ENCODE results near the gene RPS18. TPM values are rescaled to one million over a fixed set of nuclear protein-coding genes. Genes with fewer than 3 reads are reported as not detected.
A peak's percentile ranks its signal among the peaks of the same experiment; 100 is the strongest.
"Not testable (repeated sequence)": the region's sequence is repeated elsewhere in the genome, so short reads cannot be mapped to it uniquely, and the experiment has no call there.

RPS18 gene
- total RNA-seq, 1 donor from 2014 or later: 3,296 TPM

GRCh38 chr6:33271117-33271467 lies 783 bp upstream of the RPS18 start:
- H3K36me3 ChIP-seq: peaks cover 0 to 58% of the 10 kb centered on the region in 2 donors
- intact Hi-C loops (cut with DNase I): loop anchor here (5.0 kb wide), 1 partner anchor 69 kb away; the partner anchor contains the start of genes HSD17B8, RXRB and SLC39A7

DNA sequence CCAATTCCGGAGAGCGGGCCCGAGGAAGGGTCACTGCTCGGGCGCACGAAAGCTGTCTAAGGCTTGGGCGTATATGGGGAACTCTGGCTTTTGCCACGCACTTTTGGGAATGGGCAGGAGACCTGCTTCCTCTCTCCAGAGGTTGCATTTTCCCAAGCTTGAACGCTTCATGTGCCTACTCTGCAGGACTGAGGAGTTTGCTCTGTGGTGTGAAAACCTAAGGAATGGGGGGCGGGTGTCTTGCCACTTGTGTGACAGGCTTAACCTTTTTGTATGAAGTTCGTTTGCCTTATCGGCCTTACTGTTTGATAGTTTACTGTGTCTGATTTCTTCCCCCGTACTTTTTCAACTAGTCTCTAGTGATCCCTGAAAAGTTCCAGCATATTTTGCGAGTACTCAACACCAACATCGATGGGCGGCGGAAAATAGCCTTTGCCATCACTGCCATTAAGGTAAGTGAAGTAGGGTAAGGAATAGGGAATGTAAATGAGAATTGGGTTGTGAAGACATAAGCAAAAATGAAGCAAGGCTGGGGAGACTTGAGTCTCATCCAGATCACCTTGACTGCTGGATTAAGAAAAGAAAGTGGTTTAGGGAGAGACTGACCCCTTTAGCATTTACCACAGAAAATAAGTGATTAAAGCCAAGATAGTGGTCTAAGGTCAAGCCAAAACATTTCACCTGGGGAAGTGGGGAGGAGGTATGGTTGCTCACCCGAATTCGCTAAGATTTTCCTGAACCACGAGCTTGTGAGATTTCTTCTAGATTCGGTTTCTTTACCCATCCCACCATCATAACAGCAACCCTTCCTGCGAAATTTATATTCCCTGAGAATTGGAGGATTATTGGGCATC lies 627 bp downstream of the RPS18 start:
- peaks cover 61% of the 10 kb centered on the region for H3K4me1 ChIP-seq
- H3K36me3 ChIP-seq: peaks cover 0 to 49% of the 10 kb centered on the region in 2 donors
- TF ChIP-seq POLR2AphosphoS5 (IDR thresholded peaks at IDR 0.05; ENCODE audit: insufficient read depth in 1 of 2, low read depth in 1 of 2): peak in 1 of 2 donors; percentile 37
- TF ChIP-seq, protein P1, sequence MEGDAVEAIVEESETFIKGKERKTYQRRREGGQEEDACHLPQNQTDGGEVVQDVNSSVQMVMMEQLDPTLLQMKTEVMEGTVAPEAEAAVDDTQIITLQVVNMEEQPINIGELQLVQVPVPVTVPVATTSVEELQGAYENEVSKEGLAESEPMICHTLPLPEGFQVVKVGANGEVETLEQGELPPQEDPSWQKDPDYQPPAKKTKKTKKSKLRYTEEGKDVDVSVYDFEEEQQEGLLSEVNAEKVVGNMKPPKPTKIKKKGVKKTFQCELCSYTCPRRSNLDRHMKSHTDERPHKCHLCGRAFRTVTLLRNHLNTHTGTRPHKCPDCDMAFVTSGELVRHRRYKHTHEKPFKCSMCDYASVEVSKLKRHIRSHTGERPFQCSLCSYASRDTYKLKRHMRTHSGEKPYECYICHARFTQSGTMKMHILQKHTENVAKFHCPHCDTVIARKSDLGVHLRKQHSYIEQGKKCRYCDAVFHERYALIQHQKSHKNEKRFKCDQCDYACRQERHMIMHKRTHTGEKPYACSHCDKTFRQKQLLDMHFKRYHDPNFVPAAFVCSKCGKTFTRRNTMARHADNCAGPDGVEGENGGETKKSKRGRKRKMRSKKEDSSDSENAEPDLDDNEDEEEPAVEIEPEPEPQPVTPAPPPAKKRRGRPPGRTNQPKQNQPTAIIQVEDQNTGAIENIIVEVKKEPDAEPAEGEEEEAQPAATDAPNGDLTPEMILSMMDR (IDR thresholded peaks at IDR 0.05): no peak

More at GRCh38 chr6:33271117-33271467, 783 bp upstream of the RPS18 start:
- Histone ChIP-seq H3K27me3 (no peaks in the 10 kb centered on the region), H3K27ac (peak overlapping the region; percentile 83), H3K4me3 (peak overlapping the region; percentile 59 to 69), H3K9me3 (no peaks in the 10 kb centered on the region), H3K4me1 (peaks cover 52% of the 10 kb centered on the region)
- DNase-seq (ENCODE audit: extremely low spot score in 2 of 2): no peak
- TF ChIP-seq, protein P1 (IDR thresholded peaks at IDR 0.05): no peak
- TF ChIP-seq POLR2A (IDR thresholded peaks at IDR 0.05) (no peak), POLR2AphosphoS5 (IDR thresholded peaks at IDR 0.05; ENCODE audit: insufficient read depth in 1 of 2, low read depth in 1 of 2) (no peak)

GRCh38 chr6:33273129-33273923 lies 1.5 kb downstream of the RPS18 start:
- Histone ChIP-seq H3K9me3 (no peaks in the 10 kb centered on the region), H3K36me3 (peaks cover 0 to 41% of the 10 kb centered on the region in 2 donors), H3K27ac (no peak overlapping the region), H3K27me3 (no peaks in the 10 kb centered on the region), H3K4me3 (peak overlapping the region; percentile 59 to 69), H3K4me1 (peaks cover 69% of the 10 kb centered on the region)
- intact Hi-C loops (cut with DNase I): loop anchor here (5.0 kb wide), 1 partner anchor 71 kb away; the partner anchor contains the start of genes HSD17B8, RXRB and SLC39A7
- no peak for DNase-seq (ENCODE audit: extremely low spot score in 2 of 2)
- TF ChIP-seq POLR2A (IDR thresholded peaks at IDR 0.05) (no peak), POLR2AphosphoS5 (IDR thresholded peaks at IDR 0.05; ENCODE audit: insufficient read depth in 1 of 2, low read depth in 1 of 2) (no peak)
- TF ChIP-seq, protein P1 (IDR thresholded peaks at IDR 0.05): no peak

More for the DNA sequence above, 627 bp downstream of the RPS18 start:
- H3K27ac ChIP-seq: peak overlapping the region; percentile 23
- H3K27me3 ChIP-seq: no peaks in the 10 kb centered on the region
- DNase-seq (ENCODE audit: extremely low spot score in 2 of 2): no peak
- H3K4me3 ChIP-seq: peak overlapping the region; percentile 59 to 69
- H3K9me3 ChIP-seq: no peaks in the 10 kb centered on the region
- intact Hi-C loops (cut with DNase I): loop anchor here (5.0 kb wide), 1 partner anchor 70 kb away; the partner anchor contains the start of genes HSD17B8, RXRB and SLC39A7

- H3K36me3 ChIP-seq: peaks cover 0 to 34% of the 10 kb centered on the region in 2 donors
- H3K9me3 ChIP-seq: no peaks in the 10 kb centered on the region
- intact Hi-C loops (cut with DNase I): loop anchor here (5.0 kb wide), 1 partner anchor 72 kb away; the partner anchor contains the start of genes HSD17B8, RXRB and SLC39A7
- H3K27ac ChIP-seq: no peak overlapping the region
- H3K27me3 ChIP-seq: no peaks in the 10 kb centered on the region
- H3K4me3 ChIP-seq: no peak overlapping the region
- peaks cover 70% of the 10 kb centered on the region for H3K4me1 ChIP-seq
- no peak for DNase-seq (ENCODE audit: extremely low spot score in 2 of 2)
- TF ChIP-seq, protein P1 (IDR thresholded peaks at IDR 0.05): no peak
- no peak for TF ChIP-seq POLR2A (IDR thresholded peaks at IDR 0.05)
- TF ChIP-seq POLR2AphosphoS5 (IDR thresholded peaks at IDR 0.05; ENCODE audit: insufficient read depth in 1 of 2, low read depth in 1 of 2): no peak
Observed at GRCh38 chr6:33273924-33274902, 2.3 kb downstream of the RPS18 start.

- H3K4me3 ChIP-seq: peak overlapping the region; percentile 61 to 86
- H3K36me3 ChIP-seq: peaks cover 0 to 39% of the 10 kb centered on the region in 2 donors
- H3K9me3 ChIP-seq; H3K27me3 ChIP-seq; DNase-seq (ENCODE audit: extremely low spot score in 2 of 2): not testable (repeated sequence)
- H3K4me1 ChIP-seq: peaks cover 59% of the 10 kb centered on the region
- intact Hi-C loops (cut with DNase I): loop anchor here (5.0 kb wide), 1 partner anchor 301 kb away; no protein-coding TSS in a partner anchor
- peak overlapping the region; percentile 86 for H3K27ac ChIP-seq
Observed at GRCh38 chr6:33275795-33276580, 4.1 kb downstream of the RPS18 start.

All from vagina (tissue), 2 donors.